Neural cell (in vitro differentiated cells): ENCODE data around the gene ZDHHC8. TPM values are rescaled to one million over a fixed set of nuclear protein-coding genes. Genes with fewer than 3 reads are reported as not detected.

Source experiments
- H2AFZ ChIP-seq: fragments of 200-600, 300-800 bp; sonication (generic), shearing (Covaris generic); 2 replicates; pipeline ENCODE4 v1.6.0; 2014; ENCODE audit warnings: low read depth, mild to moderate bottlenecking, antibody characterized with exemption, low read length, moderate library complexity
- H3F3A ChIP-seq: fragments of 200-600 bp; shearing (Covaris generic); 2 replicates; pipeline ENCODE4 v1.6.1; 2016; ENCODE audit warnings: mild to moderate bottlenecking, moderate library complexity, mixed read lengths, antibody characterized with exemption, low read length; ENCODE audit not compliant: insufficient read depth, poor library complexity, severe bottlenecking
- H3K27ac ChIP-seq: fragments of 200-600, 300-800 bp; sonication (generic), shearing (Covaris generic); 2 replicates; pipeline ENCODE4 v1.5.1; 2014; ENCODE audit warnings: mild to moderate bottlenecking, low read length, moderate library complexity
- H3K27me3 ChIP-seq: fragments of 300-800, 200-600 bp; sonication (generic), shearing (Covaris generic); 2 replicates; pipeline ENCODE4 v1.6.0; 2014; ENCODE audit warnings: mild to moderate bottlenecking, low read depth, low read length, moderate library complexity; ENCODE audit not compliant: insufficient read depth
- H3K36me3 ChIP-seq: fragments of 300-800, 200-600 bp; sonication (generic), shearing (Covaris generic); 2 replicates; pipeline ENCODE4 v1.5.1; 2014; ENCODE audit warnings: mild to moderate bottlenecking, antibody characterized with exemption, low read length, moderate library complexity; ENCODE audit not compliant: insufficient read depth
- H3K4me2 ChIP-seq: fragments of 300-800, 200-600 bp; sonication (generic), shearing (Covaris generic); 2 replicates; pipeline ENCODE4 v1.6.0; 2014; ENCODE audit warnings: mild to moderate bottlenecking, low read length
- H3K4me3 ChIP-seq: fragments of 300-800, 200-600 bp; sonication (generic), shearing (Covaris generic); 2 replicates; pipeline ENCODE4 v1.5.1; 2014; ENCODE audit warnings: mild to moderate bottlenecking, low read length, moderate library complexity
- H3K79me2 ChIP-seq: fragments of 200-600 bp; shearing (Covaris generic); replicated peaks from 2 replicates; pipeline ENCODE4 v1.6.0; 2014; ENCODE audit warnings: mild to moderate bottlenecking, low read length, moderate library complexity; ENCODE audit not compliant: insufficient read depth
- H3K9ac ChIP-seq: fragments of 300-800, 200-600 bp; sonication (generic), shearing (Covaris generic); 2 replicates; pipeline ENCODE4 v1.6.1; 2016; ENCODE audit warnings: mild to moderate bottlenecking, low read length, mixed read lengths
- H3K9me2 ChIP-seq: fragments of 200-600 bp; shearing (Covaris generic); 2 replicates; pipeline ENCODE4 v1.6.1; 2016; ENCODE audit warnings: mild to moderate bottlenecking, low read length, mixed read lengths; ENCODE audit not compliant: insufficient read depth
- H3K9me3 ChIP-seq: fragments of 200-600, 300-800 bp; sonication (generic), shearing (Covaris generic); 2 replicates; pipeline ENCODE4 v1.6.1; 2016; ENCODE audit warnings: mild to moderate bottlenecking, mixed run types, low read length, moderate library complexity, mixed read lengths
- H4K20me1 ChIP-seq: fragments of 200-600 bp; shearing (Covaris generic); 2 replicates; pipeline ENCODE4 v1.6.1; 2016; ENCODE audit warnings: mild to moderate bottlenecking, mixed run types; ENCODE audit not compliant: insufficient read depth
- CTCF ChIP-seq: fragments of 450-650 bp; IDR thresholded peaks from 2 replicates; pipeline ENCODE4 v1.5.1; 2014; ENCODE audit warnings: antibody characterized with exemption, mild to moderate bottlenecking, moderate library complexity; ENCODE audit not compliant: poor library complexity, severe bottlenecking
- EP300 ChIP-seq: fragments of 450-650 bp; conservative IDR thresholded peaks from 2 replicates; pipeline ENCODE4 v1.6.1; 2014; ENCODE audit warnings: antibody characterized with exemption, mild to moderate bottlenecking, moderate library complexity; ENCODE audit not compliant: poor library complexity, severe bottlenecking
- EZH2 ChIP-seq: fragments of 200-600, 300-800 bp; shearing (Covaris generic), sonication (generic); IDR thresholded peaks from 2 replicates; pipeline ENCODE4 v1.6.1; 2014; ENCODE audit warnings: antibody characterized with exemption, low read length, borderline replicate concordance, mild to moderate bottlenecking; ENCODE audit not compliant: insufficient read depth, poor library complexity, severe bottlenecking
- MXI1 ChIP-seq: fragments of 450-650 bp; conservative IDR thresholded peaks from 2 replicates; pipeline ENCODE4 v1.6.1; 2014; ENCODE audit warnings: antibody characterized with exemption, mild to moderate bottlenecking; ENCODE audit not compliant: poor library complexity, severe bottlenecking
- POLR2AphosphoS5 ChIP-seq: IDR thresholded peaks from 2 replicates; pipeline ENCODE4 v1.6.1; 2012
- RAD21 ChIP-seq: fragments of 450-650 bp; conservative IDR thresholded peaks from 2 replicates; pipeline ENCODE4 v1.6.1; 2014; ENCODE audit warnings: antibody characterized with exemption, mild to moderate bottlenecking, moderate library complexity
- REST ChIP-seq: IDR thresholded peaks from 2 replicates; pipeline ENCODE4 v1.6.1; 2012; ENCODE audit warnings: borderline replicate concordance
- SMC3 ChIP-seq: fragments of 450-650 bp; conservative IDR thresholded peaks from 2 replicates; pipeline ENCODE4 v1.6.1; 2014; ENCODE audit warnings: antibody characterized with exemption, mild to moderate bottlenecking, moderate library complexity; ENCODE audit not compliant: poor library complexity
- TAF1 ChIP-seq: IDR thresholded peaks from 2 replicates; pipeline ENCODE4 v1.6.1; 2012; ENCODE audit warnings: low read depth
- polyA plus RNA-seq: library from polyadenylated mRNA; depleted of rRNA; stranded (reverse); fragments of >200 nt; gene quantifications from 2 replicates; pipeline ENCODE4 v1.2.3, GENCODE V29; 2014

ZDHHC8 gene
- polyA plus RNA-seq, 1 donor from 2014 or later, result 4.5 TPM

- H3K27ac ChIP-seq, result no peak overlapping the region
- H3K36me3 ChIP-seq, result no peaks in the 10 kb centered on the region
- H3K9ac ChIP-seq, result no peak overlapping the region
- no peaks in the 10 kb centered on the region for H3K9me3 ChIP-seq
- no peaks in the 10 kb centered on the region for H3K79me2 ChIP-seq
- no peak overlapping the region for H3K4me3 ChIP-seq
- H3F3A ChIP-seq, result no peaks in the 10 kb centered on the region
- H4K20me1 ChIP-seq, result no peaks in the 10 kb centered on the region
- no peak overlapping the region for H2AFZ ChIP-seq
- H3K27me3 ChIP-seq, result no peaks in the 10 kb centered on the region
- H3K9me2 ChIP-seq, result no peaks in the 10 kb centered on the region
- H3K4me2 ChIP-seq, result no peak overlapping the region
- no peak for TF ChIP-seq RAD21
- no peak for TF ChIP-seq SMC3
- TF ChIP-seq MXI1, result no peak
- TF ChIP-seq CTCF, result no peak
- no peak for TF ChIP-seq EP300
- TF ChIP-seq POLR2AphosphoS5, result no peak
- no peak for TF ChIP-seq TAF1
- TF ChIP-seq EZH2, result no peak
- no peak for TF ChIP-seq REST
These were observed 16.8 kb downstream of the ZDHHC8 start for GRCh38 chr22:20148414-20148813.

GRCh38 chr22:20149257-20150250 is 17.9 kb downstream of the ZDHHC8 start:
- no peak overlapping the region for H3K4me3 ChIP-seq
- H3K36me3 ChIP-seq, result no peaks in the 10 kb centered on the region
- H3K27me3 ChIP-seq, result no peaks in the 10 kb centered on the region
- no peak overlapping the region for H3K4me2 ChIP-seq
- H3K9me3 ChIP-seq, result no peaks in the 10 kb centered on the region
- H3K9me2 ChIP-seq, result no peaks in the 10 kb centered on the region
- H3F3A ChIP-seq, result no peaks in the 10 kb centered on the region
- H3K79me2 ChIP-seq, result no peaks in the 10 kb centered on the region
- H3K9ac ChIP-seq, result no peak overlapping the region
- no peaks in the 10 kb centered on the region for H4K20me1 ChIP-seq
- no peak overlapping the region for H2AFZ ChIP-seq
- TF ChIP-seq REST, result no peak
- no peak for TF ChIP-seq POLR2AphosphoS5
- no peak for TF ChIP-seq CTCF
- TF ChIP-seq EZH2, result no peak
- no peak for TF ChIP-seq TAF1
- no peak for TF ChIP-seq SMC3
- no peak for TF ChIP-seq EP300
- H3K27ac ChIP-seq, result no peak overlapping the region
